Stimulated activated CD8-positive, alpha-beta memory T cell treated with anti-CD3 and anti-CD28 coated beads, Interleukin-15, amount 100 ng/mL, for 4 hours (primary cell): ENCODE results near the gene RAB6B.

Source experiments
- DNase-seq, 2 donors: peaks; one replicate each; pipeline ENCODE4 v3.0.0-alpha.2; 2020; ENCODE audit warnings: low read depth in 2 of 2

The RAB6B gene

GRCh38 chr3:133836497-133837158, 59.1 kb downstream of the RAB6B start:
- no peak for DNase-seq

GRCh38 chr3:133835961-133836360, 59.7 kb downstream of the RAB6B start:
- DNase-seq, result no peak

- DNase-seq, result no peak
Measured at GRCh38 chr3:133835418-133835743, 60.3 kb downstream of the RAB6B start.

- DNase-seq, result no peak
Measured at GRCh38 chr3:133834621-133835417, 60.9 kb downstream of the RAB6B start.

- DNase-seq, result no peak
Measured at GRCh38 chr3:133833880-133834620, 61.6 kb downstream of the RAB6B start.

- DNase-seq, result no peak
Measured at GRCh38 chr3:133833267-133833666, 62.4 kb downstream of the RAB6B start.

GRCh38 chr3:133832802-133833144, 62.9 kb downstream of the RAB6B start:
- DNase-seq, result no peak

GRCh38 chr3:133831966-133832801, 63.5 kb downstream of the RAB6B start:
- DNase-seq, result no peak

GRCh38 chr3:133830071-133830470, 65.6 kb downstream of the RAB6B start:
- DNase-seq, result no peak

GRCh38 chr3:133829310-133829707, 66.4 kb downstream of the RAB6B start:
- no peak for DNase-seq

- DNase-seq, result no peak
Measured at GRCh38 chr3:133828576-133829309, 66.9 kb downstream of the RAB6B start.

GRCh38 chr3:133827684-133828083, 68.0 kb downstream of the RAB6B start:
- no peak for DNase-seq

GRCh38 chr3:133827136-133827535, 68.5 kb downstream of the RAB6B start:
- DNase-seq, result no peak

GRCh38 chr3:133825969-133826727, 69.5 kb downstream of the RAB6B start:
- DNase-seq, result no peak

GRCh38 chr3:133824961-133825485, 70.7 kb downstream of the RAB6B start:
- no peak for DNase-seq

- no peak for DNase-seq
Measured at GRCh38 chr3:133821767-133822638, 73.7 kb downstream of the RAB6B start.

GRCh38 chr3:133820889-133821675, 74.6 kb downstream of the RAB6B start:
- no peak for DNase-seq

- DNase-seq, result no peak
Measured at GRCh38 chr3:133820129-133820528, 75.6 kb downstream of the RAB6B start.
